H54 (cell line): Measurements from ENCODE around the gene PRDM10.

ENCODE experiments used
- DNase-seq: peaks from one replicate; pipeline ENCODE4 v3.0.0; 2011; ENCODE audit warnings: low spot score, mixed read lengths; ENCODE audit not compliant: insufficient read length
- FAIRE-seq: peaks from 3 replicates; lab custom pipeline; 2011; peaks lifted over from hg19 to GRCh38; lab: Jason Lieb, UNC
- POLR2A ChIP-seq: IDR thresholded peaks from 2 replicates; pipeline ENCODE4 v1.6.1; 2011; ENCODE audit warnings: low read depth, mild to moderate bottlenecking, low read length

The PRDM10 gene

DNA sequence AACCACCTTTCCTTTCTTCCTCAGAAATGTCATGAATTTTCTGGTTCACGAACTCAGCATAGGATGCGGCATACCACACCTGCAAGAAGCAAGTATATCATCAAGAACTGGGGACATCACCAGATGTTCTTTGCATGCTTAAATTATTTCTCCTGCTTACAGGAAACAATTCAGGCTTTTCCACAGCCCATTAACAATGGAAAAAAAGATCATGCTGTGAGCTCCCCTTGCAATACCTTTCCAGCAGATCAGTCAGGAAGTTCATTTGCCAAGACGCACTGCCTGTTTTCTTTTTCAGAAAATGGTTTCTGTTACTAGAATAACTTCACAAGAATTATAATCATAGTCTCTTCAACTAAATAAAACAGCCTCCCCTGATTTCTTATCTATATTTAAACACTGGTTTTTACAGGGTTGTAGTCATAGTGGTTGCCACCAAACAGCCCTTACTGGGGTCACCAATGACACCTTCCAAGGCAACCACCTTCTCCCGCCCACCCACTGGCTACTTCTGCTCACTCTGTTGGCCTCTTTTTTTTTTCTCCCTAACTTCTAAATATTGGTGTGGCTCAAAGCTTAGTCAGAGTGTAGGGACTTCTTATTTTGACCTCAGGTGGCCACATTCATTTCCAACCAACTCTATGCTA is 64.9 kb downstream of the PRDM10 start:
- FAIRE-seq (no peak), DNase-seq (no peak)
- no peak for TF ChIP-seq POLR2A

DNA sequence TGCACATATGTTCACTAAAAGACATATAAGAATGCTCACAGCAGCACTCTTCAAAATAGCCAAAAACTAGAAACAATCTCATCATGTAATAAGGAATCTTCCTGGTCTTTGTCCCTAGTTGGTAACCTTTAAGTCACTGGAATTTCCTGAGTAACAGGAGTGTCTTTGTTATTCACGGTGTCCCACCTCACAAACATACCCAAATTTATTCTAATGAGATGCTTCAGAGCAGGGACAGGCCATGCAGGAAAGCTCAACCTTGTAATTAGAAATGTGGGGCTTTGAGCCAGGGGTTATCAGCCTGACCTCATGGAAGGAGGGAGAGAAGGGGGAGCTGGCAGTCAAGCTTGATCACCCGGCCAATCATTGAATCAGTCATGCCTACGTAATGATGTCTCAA is 66.9 kb downstream of the PRDM10 start:
- TF ChIP-seq POLR2A: no peak
- DNase-seq: no peak
- FAIRE-seq: no peak

DNA sequence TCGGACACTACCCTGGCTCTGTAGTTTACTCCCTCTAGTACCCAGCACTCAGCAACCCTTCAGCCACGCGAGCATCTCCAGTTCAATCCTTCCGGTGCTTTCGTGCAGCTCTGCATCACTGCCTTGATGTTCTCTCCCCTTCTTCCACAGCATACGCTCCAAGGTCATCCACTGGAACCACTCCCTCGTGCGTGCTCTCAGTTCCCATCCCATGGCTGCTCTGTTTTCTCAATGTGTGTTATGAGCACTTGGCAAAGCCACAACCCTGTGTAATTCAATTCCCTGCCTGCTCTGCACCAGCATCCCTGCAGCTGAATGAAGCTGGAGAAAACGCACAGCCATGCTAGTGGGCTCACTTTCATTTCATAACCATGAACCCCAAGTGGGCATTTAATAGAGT is 68.7 kb downstream of the PRDM10 start:
- FAIRE-seq (no peak), DNase-seq (no peak)
- no peak for TF ChIP-seq POLR2A

DNA sequence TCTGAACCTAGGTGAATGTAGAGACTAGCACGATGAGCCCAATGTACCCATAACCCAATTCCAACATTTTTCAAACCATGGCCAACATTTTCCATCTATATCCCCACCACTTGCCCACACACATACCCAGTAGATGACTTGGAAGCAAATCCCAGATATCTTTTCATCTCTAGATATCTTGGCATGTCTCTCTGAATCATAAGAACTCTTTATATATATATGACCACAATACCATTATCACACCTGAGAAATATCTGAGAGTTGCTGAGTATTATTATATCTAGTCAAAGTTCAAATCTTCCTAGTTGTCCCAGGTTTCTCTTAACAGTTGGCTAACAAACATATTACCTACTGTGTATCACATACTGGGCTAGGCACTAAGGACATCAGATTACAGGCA is 69.4 kb downstream of the PRDM10 start:
- DNase-seq: no peak
- no peak for TF ChIP-seq POLR2A
- FAIRE-seq: no peak

DNA sequence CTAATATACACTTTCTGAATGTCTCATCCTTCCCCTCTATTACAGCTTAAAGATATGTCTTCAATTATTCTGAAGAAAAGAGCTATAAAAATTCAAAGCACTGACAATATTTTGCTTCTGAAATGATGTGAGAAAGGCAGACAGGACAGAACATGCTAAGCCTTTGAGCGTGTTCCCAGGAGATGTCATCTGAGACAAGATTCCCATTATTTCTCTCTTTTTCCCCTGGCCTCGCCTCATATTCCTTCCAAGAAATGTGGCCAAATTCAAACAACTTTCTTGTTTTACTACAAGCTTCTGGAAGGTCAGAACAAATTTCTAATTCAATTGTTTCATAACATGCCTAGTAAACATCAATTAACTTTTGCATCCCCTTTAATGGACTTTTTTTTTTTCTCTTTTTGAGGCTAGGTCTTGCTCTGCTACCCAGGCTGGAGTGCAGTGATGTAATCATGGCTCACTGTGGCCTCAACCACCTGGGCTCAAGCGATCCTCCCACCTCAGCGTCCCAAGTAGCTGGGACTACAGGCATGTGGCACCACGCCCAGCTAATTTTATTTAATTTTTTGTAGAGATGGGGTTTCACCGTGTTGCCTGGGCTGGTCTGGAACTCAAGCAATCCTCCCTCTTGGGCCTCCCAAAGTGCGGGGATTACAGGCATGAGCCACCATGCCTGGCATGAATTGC is 70.1 kb downstream of the PRDM10 start:
- DNase-seq: no peak
- no peak for FAIRE-seq
- no peak for TF ChIP-seq POLR2A

DNA sequence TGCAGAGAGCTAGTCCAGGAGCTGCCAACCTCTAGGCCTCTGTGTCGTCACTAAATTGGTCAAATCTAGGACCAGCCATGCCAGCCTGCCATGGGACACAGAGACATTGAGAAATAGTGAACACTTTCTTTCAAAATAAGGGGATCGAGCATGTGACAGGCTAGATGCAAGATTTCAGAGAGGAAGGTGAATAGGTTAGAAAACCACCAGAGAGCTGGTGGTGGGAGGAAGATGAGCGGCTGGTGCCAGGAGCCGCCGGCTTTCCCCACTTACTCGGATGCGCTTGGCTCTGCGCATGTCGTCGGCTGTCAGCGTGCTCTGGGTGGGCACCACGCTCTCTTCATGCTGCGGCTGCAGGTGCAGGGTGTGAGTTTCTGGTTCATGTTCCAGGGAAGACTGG is 71.9 kb downstream of the PRDM10 start:
- DNase-seq (no peak), FAIRE-seq (no peak)
- TF ChIP-seq POLR2A: no peak

DNA sequence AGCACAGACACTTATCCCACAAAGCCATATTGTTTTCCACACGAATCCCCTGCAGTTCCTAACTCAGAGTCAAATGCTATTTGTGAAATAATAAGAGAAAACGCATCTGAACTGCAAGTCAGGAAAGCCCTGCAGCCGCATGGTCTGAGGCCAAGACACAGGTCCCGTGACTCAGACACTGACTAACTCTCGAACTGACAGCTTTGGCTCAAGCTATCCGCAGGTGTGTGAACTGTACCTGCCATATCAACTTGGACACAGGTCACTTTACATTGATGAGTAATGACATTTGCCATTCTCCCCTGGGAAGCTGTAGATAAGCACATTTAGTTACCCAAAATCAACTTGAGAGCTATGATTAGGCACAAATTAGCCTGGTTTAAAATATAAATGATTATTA is 72.3 kb downstream of the PRDM10 start:
- DNase-seq: no peak
- no peak for FAIRE-seq
- TF ChIP-seq POLR2A: no peak

DNA sequence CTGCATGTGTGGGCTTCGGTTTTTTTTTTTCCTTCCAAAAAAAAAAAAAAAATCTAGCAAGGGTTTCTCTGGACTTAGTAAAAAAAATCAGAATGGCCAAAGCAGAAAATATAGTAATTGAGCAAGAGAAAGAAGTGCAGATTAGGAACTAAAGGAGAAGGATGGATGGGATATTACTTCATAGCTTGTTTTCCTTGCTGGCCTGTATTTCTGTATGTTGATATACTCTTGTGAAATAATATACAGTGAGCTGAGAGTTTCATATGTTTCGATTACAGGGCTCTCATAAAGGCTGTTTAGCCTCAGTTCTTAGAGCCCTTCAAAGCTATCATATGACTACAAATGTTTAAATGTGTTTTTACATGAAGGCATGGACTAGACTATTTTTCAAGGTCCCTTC is 72.9 kb downstream of the PRDM10 start:
- no peak for FAIRE-seq
- no peak for TF ChIP-seq POLR2A
- DNase-seq: no peak

DNA sequence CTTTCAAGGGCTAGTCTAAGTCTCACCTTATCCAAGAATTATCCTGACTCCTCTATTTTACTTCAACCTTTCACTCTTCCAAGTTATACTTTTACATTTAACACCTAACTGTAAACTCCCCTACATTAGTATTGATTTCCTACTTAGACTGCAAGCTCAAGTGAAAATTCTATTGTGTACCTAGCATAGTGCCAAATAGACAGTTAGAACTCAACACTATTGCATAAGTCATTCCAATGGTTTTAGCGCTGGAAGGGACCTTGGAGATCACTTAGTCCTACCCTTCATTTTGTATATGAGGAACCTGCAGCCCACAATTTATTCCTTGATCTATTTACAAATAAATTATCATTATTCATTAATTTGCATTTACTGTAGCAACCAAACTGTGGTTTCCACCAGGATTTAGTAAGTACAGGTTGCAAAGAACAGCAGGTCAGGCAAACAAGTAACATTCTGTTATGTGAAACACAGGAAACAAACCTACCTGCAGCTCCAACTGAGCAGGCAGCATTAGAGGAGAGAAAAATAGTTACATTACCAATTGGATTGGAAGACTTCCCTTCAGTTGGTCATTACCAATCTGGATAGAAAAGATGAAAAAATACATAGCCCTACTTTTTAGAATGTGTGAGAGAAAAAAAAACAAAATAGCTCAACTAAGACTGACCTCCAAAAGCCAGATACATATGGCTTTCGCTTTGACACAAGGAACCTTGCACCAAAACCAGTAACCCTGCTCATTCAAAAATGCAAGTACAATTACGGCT is 73.5 kb downstream of the PRDM10 start:
- no peak for DNase-seq
- no peak for FAIRE-seq
- TF ChIP-seq POLR2A: no peak

DNA sequence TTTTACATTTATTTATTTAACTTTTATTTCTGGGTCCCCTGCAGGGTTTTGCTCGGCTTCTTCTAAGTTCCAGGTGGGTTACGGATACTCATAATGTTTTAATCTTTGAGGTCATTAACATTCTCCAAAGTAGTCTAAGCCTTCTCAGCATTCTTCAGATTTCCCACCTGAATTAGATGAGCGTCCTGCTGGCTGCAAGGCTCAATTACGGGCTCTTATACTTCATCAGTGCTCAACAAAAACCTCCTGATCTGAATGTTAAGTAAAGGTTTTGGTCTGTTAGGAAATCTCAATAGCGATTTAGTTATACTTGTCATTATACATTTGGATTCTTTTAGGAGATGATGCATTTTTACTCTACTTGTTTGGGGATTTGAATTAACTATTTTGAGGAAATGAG is 80.0 kb downstream of the PRDM10 start:
- DNase-seq (no peak), FAIRE-seq (no peak)
- no peak for TF ChIP-seq POLR2A

DNA sequence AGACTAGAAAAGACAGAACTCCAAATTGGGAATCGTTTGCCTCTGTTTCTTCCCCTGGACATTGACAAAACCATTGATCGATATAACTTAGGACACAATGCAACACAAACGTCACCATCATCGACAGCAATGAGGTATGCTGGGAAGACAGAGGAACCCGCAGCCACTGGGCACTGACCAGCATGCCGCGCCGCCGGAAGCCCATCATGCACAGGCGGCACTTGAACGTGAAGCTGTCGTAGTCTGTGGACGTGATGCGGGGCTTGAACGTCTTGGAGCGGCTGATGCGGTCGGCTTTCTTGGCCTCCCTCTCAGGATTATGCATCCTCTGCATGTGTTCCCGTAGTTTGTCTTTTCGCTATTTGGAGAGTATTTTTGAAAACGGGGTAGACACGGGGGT is 84.3 kb downstream of the PRDM10 start:
- FAIRE-seq (no peak), DNase-seq (no peak)
- no peak for TF ChIP-seq POLR2A

DNA sequence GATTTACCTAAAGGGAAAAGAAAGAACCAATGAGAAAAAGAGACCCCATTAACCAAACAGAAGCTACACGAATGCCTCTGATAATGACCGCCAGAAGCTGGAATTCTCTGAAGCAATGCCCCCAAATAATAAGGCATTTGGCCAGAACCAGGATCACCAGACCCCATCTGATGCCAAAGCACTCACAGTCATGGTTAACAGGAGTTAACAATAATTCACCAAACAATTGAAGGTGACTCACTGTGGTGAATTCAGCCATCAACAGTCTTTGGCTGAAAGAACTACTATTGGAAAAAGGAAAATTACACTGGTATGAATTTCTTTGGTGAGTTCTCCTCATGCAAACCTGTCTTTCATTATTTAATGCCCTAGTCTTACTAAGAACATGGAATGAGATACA is 85.4 kb downstream of the PRDM10 start:
- DNase-seq (no peak), FAIRE-seq (no peak)
- no peak for TF ChIP-seq POLR2A

DNA sequence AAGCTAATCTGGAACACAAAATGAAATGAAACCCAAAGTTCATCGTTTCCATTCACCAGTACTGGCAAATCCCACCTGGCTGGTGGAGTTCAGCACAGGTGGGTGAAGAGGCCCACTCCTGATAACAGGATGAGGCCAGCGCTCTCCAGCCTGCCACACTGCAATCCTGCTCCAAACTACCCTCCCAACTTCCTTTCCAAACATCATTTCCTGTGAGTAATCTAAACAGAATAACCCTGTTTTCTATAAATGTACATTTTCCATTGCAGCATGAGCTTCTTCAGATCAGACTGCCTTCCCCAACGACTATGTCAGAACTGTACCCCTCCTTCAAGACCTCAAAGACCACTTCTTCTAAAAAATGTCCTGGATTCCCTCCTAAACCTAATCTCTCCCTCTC is 91.3 kb downstream of the PRDM10 start:
- no peak for DNase-seq
- FAIRE-seq: no peak
- TF ChIP-seq POLR2A: no peak

DNA sequence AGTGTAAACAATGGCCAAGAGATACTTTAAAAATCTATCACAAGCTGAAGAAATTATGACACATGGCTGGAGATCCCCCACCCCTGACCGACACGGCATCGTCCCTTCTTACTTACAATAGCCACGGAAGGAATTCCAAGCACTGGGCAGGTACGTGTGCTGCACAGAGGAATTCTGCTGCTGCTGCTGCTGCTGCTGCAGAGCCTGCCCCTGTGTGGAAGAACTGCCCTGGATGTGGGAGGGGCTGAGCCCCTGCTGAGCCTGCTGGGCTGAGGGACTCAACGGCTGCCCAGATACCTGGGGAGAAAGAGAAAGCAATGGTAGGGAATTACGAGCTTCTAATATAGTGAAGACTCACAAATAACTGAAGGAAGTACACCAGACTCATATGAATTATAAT is 92.3 kb downstream of the PRDM10 start:
- DNase-seq (no peak), FAIRE-seq (no peak)
- no peak for TF ChIP-seq POLR2A

DNA sequence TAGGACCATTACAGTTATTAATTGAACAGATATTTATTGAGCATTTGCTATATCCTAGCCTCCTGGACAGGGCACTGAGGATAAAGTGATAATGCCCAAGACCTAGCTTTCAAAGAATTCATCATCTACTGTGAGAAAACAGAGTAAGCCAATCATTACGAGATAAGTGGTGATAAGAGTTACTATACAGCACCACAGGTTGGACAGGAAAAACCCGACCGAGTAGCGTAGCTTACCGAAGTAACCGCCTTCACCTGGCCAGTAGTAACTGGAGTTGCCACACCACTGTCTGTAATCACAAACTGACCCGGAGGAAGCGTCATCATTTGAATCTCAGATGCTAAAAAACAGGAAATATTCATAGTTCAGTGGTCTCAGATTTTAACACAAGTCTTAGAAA is 97.2 kb downstream of the PRDM10 start:
- no peak for TF ChIP-seq POLR2A
- no peak for FAIRE-seq
- no peak for DNase-seq

DNA sequence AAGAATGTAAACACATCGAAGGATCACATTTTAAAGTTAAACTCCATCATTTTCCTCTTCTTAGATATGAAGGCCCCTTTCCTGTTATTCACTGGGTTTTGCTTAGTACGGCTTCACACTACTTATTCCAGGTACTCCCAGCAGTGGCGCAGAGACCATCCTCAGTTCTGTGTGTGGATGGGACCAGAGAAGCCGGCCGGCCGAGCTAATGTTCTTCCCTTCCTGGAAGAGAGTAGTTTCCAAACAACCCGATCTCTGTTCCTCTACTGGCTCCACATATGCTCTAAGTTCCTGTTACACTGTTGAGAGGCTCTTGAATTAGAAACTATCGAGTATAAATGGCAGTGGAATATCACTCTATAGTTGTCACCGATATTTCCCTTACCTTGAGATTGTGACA is 106.6 kb downstream of the PRDM10 start:
- TF ChIP-seq POLR2A: no peak
- DNase-seq: peak; percentile 5
- FAIRE-seq: no peak
